OCI-LY1 (cell line): ENCODE measurements around the gene HNRNPD.

Experiments used
- H2AFZ ChIP-seq: fragments of 200-600 bp; sonication (generic), shearing (Covaris generic); 2 replicates; pipeline ENCODE4 v1.6.0; 2014; ENCODE audit warnings: antibody characterized with exemption, mild to moderate bottlenecking, low read length
- H3F3A ChIP-seq: fragments of 200-600 bp; sonication (generic), shearing (Covaris generic); 2 replicates; pipeline ENCODE4 v1.6.0; 2014; ENCODE audit warnings: mild to moderate bottlenecking, antibody characterized with exemption, low read length, moderate library complexity; ENCODE audit not compliant: insufficient read depth
- H3K27ac ChIP-seq: fragments of 200-600 bp; sonication (generic); 2 replicates; pipeline ENCODE4 v1.5.1; 2014; ENCODE audit warnings: low read length, mixed run types, mild to moderate bottlenecking, low read depth; ENCODE audit not compliant: poor library complexity, severe bottlenecking
- H3K27me3 ChIP-seq: fragments of 200-600 bp; sonication (generic); 2 replicates; pipeline ENCODE4 v1.6.0; 2014; ENCODE audit warnings: antibody characterized with exemption, mild to moderate bottlenecking, low read length, moderate library complexity; ENCODE audit not compliant: insufficient read depth
- H3K36me3 ChIP-seq: fragments of 200-600 bp; sonication (generic); 2 replicates; pipeline ENCODE4 v1.6.1; 2014; ENCODE audit warnings: mild to moderate bottlenecking, antibody characterized with exemption, low read length, moderate library complexity, mixed read lengths; ENCODE audit not compliant: insufficient read depth
- H3K4me1 ChIP-seq: fragments of 200-600 bp; sonication (generic); 2 replicates; pipeline ENCODE4 v1.5.1; 2014; ENCODE audit warnings: mild to moderate bottlenecking, low read length, moderate library complexity; ENCODE audit not compliant: insufficient read depth, severe bottlenecking
- H3K4me2 ChIP-seq: fragments of 200-600 bp; sonication (generic), shearing (Covaris generic); 2 replicates; pipeline ENCODE4 v1.6.1; 2014; ENCODE audit warnings: low read length
- H3K4me3 ChIP-seq: fragments of 200-600 bp; sonication (generic); 2 replicates; pipeline ENCODE4 v1.5.1; 2014; ENCODE audit warnings: low read length, low read depth, mild to moderate bottlenecking, mixed read lengths; ENCODE audit not compliant: poor library complexity, severe bottlenecking
- H3K79me2 ChIP-seq: fragments of 200-600 bp; shearing (Covaris generic); 2 replicates; pipeline ENCODE4 v1.6.1; 2016; ENCODE audit warnings: mixed run types, low read length, mixed read lengths; ENCODE audit not compliant: insufficient read depth
- H3K9ac ChIP-seq: fragments of 200-600 bp; sonication (generic), shearing (Covaris generic); 2 replicates; pipeline ENCODE4 v1.6.1; 2014; ENCODE audit warnings: mild to moderate bottlenecking, low read length, mixed read lengths
- H3K9me2 ChIP-seq: fragments of 200-600 bp; sonication (generic), shearing (Covaris generic); 2 replicates; pipeline ENCODE4 v1.6.1; 2014; ENCODE audit warnings: low read depth, mild to moderate bottlenecking, low read length, mixed read lengths
- H3K9me3 ChIP-seq: fragments of 200-600 bp; shearing (Covaris generic); 2 replicates; pipeline ENCODE4 v1.6.1; 2014; ENCODE audit warnings: low read length, mixed read lengths
- H4K20me1 ChIP-seq: fragments of 200-600 bp; sonication (generic), shearing (Covaris generic); 2 replicates; pipeline ENCODE4 v1.6.0; 2016; ENCODE audit warnings: mild to moderate bottlenecking, low read length; ENCODE audit not compliant: insufficient read depth
- EZH2 ChIP-seq: fragments of 200-600 bp; sonication (generic), shearing (Covaris generic); IDR thresholded peaks from 2 replicates; pipeline ENCODE4 v1.8.0; 2017; ENCODE audit warnings: borderline replicate concordance, mixed run types, mild to moderate bottlenecking, antibody characterized with exemption, low read length, moderate library complexity, mixed read lengths
- TF ChIP-seq, protein P1 (sequence below): fragments of 200-600 bp; sonication (generic), shearing (Covaris generic); IDR thresholded peaks from 2 replicates; pipeline ENCODE4 v1.5.1; 2017; ENCODE audit warnings: mild to moderate bottlenecking, antibody characterized with exemption, low read length, moderate library complexity, mixed read lengths

Gene HNRNPD

DNA sequence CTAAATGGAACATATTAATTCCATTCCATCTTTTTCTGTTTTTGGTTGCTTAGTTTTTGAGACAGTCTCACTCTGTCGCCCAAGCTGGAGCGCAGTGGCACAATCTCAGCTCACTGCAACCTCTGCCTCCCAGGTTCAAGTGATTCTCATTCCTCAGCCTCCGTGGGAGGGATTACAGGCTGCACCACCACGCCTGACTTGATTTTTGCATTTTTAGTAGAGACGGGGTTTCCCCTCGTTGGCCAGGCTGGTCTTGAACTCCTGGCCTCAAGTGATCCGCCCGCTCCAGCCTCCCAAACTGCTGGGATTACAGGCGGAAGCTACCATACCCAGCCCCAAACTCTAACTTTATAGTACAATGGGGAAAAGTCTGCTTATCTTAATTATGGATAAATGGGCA is 11.2 kb downstream of the HNRNPD start:
- H3K27ac ChIP-seq, result peak overlapping the region; percentile 20
- H4K20me1 ChIP-seq, result peaks cover 27% of the 10 kb centered on the region
- peaks cover 8% of the 10 kb centered on the region; the same call in 1 of the 2 replicates for H3F3A ChIP-seq
- peaks cover 96% of the 10 kb centered on the region for H3K79me2 ChIP-seq
- H3K9me3 ChIP-seq, result no peaks in the 10 kb centered on the region
- peaks cover 89% of the 10 kb centered on the region for H3K36me3 ChIP-seq
- no peak for TF ChIP-seq EZH2
- TF ChIP-seq, protein P1, sequence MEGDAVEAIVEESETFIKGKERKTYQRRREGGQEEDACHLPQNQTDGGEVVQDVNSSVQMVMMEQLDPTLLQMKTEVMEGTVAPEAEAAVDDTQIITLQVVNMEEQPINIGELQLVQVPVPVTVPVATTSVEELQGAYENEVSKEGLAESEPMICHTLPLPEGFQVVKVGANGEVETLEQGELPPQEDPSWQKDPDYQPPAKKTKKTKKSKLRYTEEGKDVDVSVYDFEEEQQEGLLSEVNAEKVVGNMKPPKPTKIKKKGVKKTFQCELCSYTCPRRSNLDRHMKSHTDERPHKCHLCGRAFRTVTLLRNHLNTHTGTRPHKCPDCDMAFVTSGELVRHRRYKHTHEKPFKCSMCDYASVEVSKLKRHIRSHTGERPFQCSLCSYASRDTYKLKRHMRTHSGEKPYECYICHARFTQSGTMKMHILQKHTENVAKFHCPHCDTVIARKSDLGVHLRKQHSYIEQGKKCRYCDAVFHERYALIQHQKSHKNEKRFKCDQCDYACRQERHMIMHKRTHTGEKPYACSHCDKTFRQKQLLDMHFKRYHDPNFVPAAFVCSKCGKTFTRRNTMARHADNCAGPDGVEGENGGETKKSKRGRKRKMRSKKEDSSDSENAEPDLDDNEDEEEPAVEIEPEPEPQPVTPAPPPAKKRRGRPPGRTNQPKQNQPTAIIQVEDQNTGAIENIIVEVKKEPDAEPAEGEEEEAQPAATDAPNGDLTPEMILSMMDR, result no peak
- peaks cover 62% of the 10 kb centered on the region for H3K4me1 ChIP-seq
- no peak overlapping the region for H2AFZ ChIP-seq
- no peak overlapping the region for H3K4me3 ChIP-seq
- peak overlapping the region; percentile 29; the same call in 1 of the 2 replicates for H3K4me2 ChIP-seq
- H3K9ac ChIP-seq, result no peak overlapping the region
- no peaks in the 10 kb centered on the region for H3K9me2 ChIP-seq
- no peaks in the 10 kb centered on the region for H3K27me3 ChIP-seq

DNA sequence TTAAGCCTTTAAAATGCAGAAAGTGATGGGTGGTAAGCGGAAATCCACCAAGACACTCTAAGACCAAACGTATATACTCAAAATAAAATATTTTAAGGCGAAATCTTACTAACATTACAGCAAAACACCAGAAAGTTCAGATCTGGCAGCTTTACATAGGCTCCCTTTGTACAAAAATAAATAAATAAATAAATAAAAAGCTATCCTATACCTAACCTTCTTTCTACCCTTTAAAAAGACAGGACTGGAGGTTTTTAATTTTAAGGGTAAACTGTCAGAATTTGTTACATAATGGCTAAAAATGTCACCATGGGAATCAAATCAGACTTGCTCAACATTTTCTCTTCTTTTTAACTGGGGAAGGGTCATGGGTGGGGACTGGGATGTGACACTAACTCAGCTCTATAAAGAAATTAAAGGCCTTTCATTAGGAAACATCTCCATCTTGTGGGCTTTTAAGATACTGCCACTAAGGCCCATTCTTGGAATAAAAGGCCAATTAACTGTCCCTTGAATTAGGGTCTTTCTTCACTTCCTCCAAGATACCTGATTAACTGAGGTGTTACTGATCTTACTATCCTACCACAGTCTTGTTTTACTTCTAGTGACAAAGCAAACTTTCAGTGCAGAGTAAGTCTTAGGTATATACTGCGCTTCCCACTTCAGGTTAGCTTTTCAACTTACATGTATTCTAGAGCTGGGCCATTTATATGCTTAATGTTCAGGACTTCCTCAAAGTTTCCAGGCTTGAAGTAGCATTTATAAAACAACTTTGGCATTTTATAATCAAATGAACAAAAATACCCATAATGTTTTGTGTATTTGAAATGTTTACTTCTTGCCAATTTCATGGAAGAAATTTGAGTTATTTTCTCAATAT is 13.3 kb downstream of the HNRNPD start:
- Histone ChIP-seq H3K9ac (no peak overlapping the region), H3F3A (peaks cover 8% of the 10 kb centered on the region; the same call in 1 of the 2 replicates), H3K4me3 (no peak overlapping the region), H3K9me2 (no peaks in the 10 kb centered on the region), H3K4me1 (peaks cover 45% of the 10 kb centered on the region), H3K4me2 (no peak overlapping the region), H3K36me3 (peaks cover 90% of the 10 kb centered on the region), H3K27me3 (no peaks in the 10 kb centered on the region), H4K20me1 (peaks cover 27% of the 10 kb centered on the region), H3K27ac (no peak overlapping the region), H3K9me3 (no peaks in the 10 kb centered on the region), H3K79me2 (peaks cover 79% of the 10 kb centered on the region), H2AFZ (no peak overlapping the region)
- TF ChIP-seq, protein P1, result peak; percentile 65
- TF ChIP-seq EZH2, result no peak

DNA sequence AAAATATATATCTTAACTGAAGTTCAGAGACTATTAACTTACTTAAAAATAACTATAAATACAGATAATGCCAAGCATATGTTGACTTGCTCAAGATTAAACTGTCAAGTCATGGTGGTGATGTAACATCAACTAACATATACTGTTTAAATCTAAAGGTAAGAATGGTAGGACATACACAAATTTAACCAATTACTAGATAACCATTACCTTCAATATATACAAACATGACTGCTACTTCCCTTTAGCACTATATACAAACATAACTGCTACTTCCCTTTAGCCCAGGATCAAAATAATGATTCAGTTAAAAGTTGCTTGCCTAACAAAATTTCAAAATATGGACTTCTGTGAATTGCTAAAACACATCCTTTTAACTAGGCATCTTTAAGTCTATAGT is 14.9 kb downstream of the HNRNPD start:
- Histone ChIP-seq H3K27me3 (no peaks in the 10 kb centered on the region), H3K79me2 (peaks cover 62% of the 10 kb centered on the region), H4K20me1 (peaks cover 28% of the 10 kb centered on the region), H2AFZ (no peak overlapping the region), H3K9me2 (no peaks in the 10 kb centered on the region), H3K9me3 (no peaks in the 10 kb centered on the region), H3K36me3 (peaks cover 93% of the 10 kb centered on the region), H3K27ac (no peak overlapping the region), H3F3A (peaks cover 8% of the 10 kb centered on the region; the same call in 1 of the 2 replicates), H3K4me3 (no peak overlapping the region), H3K4me1 (peaks cover 28% of the 10 kb centered on the region), H3K4me2 (no peak overlapping the region), H3K9ac (no peak overlapping the region)
- no peak for TF ChIP-seq EZH2
- TF ChIP-seq, protein P1, result no peak
